ENCODE measurements around the gene NRG3. TPM values are rescaled to one million over a fixed set of nuclear protein-coding genes. Genes with fewer than 3 reads are reported as not detected.

The NRG3 gene
- total RNA-seq, 1 experiment from 2014 or later, result not detected

DNA sequence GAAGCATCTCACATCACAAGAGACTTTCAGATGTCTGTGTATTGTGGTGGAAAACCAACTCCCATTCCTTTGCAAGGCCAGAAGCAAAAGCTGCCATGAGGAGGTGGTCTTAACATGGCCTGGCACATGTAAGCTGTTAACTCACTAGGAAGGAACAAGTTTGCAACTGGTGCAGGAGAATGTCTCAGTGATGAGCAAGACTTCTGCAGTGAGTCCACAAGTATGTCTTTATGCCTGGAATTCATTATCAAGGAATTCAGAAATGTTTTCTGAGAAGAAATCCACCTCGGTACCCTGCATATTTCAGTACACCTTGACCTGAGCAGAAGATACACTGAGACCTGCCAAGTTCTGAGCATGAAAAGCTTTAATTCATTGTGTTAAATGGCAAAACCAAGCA, 1033.1 kb downstream of the NRG3 start (continued):
- TF ChIP-seq EGR1 (IDR thresholded peaks at IDR 0.05; ENCODE audit: low read depth) (no peak), SRF (IDR thresholded peaks at IDR 0.05; ENCODE audit: low read depth) (no peak)

DNA sequence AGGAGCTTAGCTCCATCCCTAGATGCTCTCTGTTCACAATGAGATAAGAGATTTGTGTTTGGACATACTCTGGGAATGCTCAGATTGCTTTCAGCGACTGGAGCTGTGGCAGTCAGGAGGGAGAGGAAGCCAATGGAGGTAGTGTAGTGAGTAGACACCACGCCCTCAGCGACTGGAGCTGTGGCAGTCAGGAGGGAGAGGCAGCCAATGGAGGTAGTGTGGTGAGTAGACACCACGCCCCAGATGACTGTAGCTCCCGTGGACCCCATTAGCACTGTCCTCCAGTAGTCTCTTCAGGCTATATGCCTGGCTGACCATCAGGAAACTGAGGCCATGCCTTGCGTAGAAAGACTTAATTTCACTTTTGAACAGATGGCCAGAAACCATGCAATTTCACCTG, 1033.8 kb downstream of the NRG3 start:
- Histone ChIP-seq H3K79me2 (ENCODE audit: insufficient read depth, low read length) (no peaks in the 10 kb centered on the region), H3K4me3 (replicated peaks in 1 of 2; ENCODE audit: low read depth in 1 of 2, low read length in 2 of 2) (no peak overlapping the region), H3K36me3 (ENCODE audit: control insufficient read depth in 1 of 2, insufficient read depth in 2 of 2, low read length in 2 of 2) (no peaks in the 10 kb centered on the region), H3K9ac (ENCODE audit: low read length) (no peak overlapping the region), H3K27ac (ENCODE audit: low read depth, low read length) (no peak overlapping the region), H4K20me1 (ENCODE audit: insufficient read depth) (no peaks in the 10 kb centered on the region), H3K4me2 (ENCODE audit: low read length) (no peak overlapping the region), H3K27me3 (ENCODE audit: insufficient read depth, low read length) (no peaks in the 10 kb centered on the region), H3K4me1 (ENCODE audit: control insufficient read depth in 1 of 2, insufficient read depth in 2 of 2, low read length in 2 of 2) (no peaks in the 10 kb centered on the region), H2AFZ (ENCODE audit: low read depth, low read length, poor library complexity, severe bottlenecking) (no peak overlapping the region), H3K9me3 (ENCODE audit: control insufficient read depth in 1 of 2, insufficient read depth in 1 of 2, low read depth in 1 of 2, low read length in 2 of 2) (peaks cover 7 to 31% of the 10 kb centered on the region in 2 experiments; a peak in 3 of 4 replicates), H3K9me2 (ENCODE audit: insufficient read depth) (no peaks in the 10 kb centered on the region)
- RAD21 ChIA-PET (ENCODE audit: low non-redundant PET in 1 of 2, low total read pairs in 2 of 2, uncharacterized antibody in 2 of 2, unreplicated experiment in 2 of 2), result no interaction called here
- ATAC-seq (no peak), DNase-seq (ENCODE audit: low read depth, low spot score) (no peak)
- POLR2A ChIA-PET, result no interaction called here
- no TSS peak for BruUV-seq (replicated peaks)
- CTCF ChIA-PET, result no interaction called here
- intact Hi-C loops (cut with micrococcal nuclease), result no loop called here
- TF ChIP-seq EZH2 (IDR thresholded peaks at IDR 0.05) (no peak), POLR2A (IDR thresholded peaks at IDR 0.05; ENCODE audit: borderline replicate concordance, extremely low read depth, insufficient read depth, insufficient read length) (no peak)

DNA sequence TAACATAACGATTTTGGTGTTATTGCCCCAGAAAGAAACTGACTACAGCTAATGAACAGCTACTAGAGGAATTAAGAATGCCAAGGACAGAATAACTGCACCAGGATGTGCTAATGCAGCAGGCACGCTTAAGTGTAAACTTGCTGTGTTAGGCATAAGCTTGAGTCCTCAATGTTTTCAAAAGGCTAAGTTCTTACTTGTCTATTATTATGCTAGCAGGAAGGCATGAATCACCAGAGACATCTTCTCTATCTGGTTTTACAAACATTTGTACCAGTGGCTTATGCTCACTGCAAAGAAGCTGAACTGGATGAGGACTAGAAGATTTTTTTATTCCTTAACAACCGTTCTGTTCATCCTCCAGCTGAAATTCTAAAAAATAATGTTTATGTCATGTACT, 1035.3 kb downstream of the NRG3 start:
- ATAC-seq, result no peak
- DNase-seq (ENCODE audit: low read depth, low spot score), result no peak
- TF ChIP-seq CTCF (IDR thresholded peaks at IDR 0.05 in 2 of 3, conservative IDR thresholded peaks at IDR 0.05 in 1 of 3; ENCODE audit: borderline replicate concordance in 1 of 3, insufficient read depth in 1 of 3, low read depth in 2 of 3, low read length in 2 of 3) (no peak), EZH2 (IDR thresholded peaks at IDR 0.05) (no peak), POLR2AphosphoS5 (IDR thresholded peaks at IDR 0.05; ENCODE audit: low read depth, low read length) (no peak), ZNF274 (IDR thresholded peaks at IDR 0.05; ENCODE audit: low read depth, low read length) (no peak), YY1 (IDR thresholded peaks at IDR 0.05; ENCODE audit: extremely low read depth, insufficient replicate concordance, low read depth, low read length) (no peak), FOSL1 (IDR thresholded peaks at IDR 0.05; ENCODE audit: low read depth) (no peak), CBX3 (IDR thresholded peaks at IDR 0.05; ENCODE audit: low read depth) (no peak), RAD21 (IDR thresholded peaks at IDR 0.05; ENCODE audit: low read depth) (no peak), ELF1 (IDR thresholded peaks at IDR 0.05; ENCODE audit: borderline replicate concordance, low read depth) (no peak), ATF3 (IDR thresholded peaks at IDR 0.05) (no peak), TCF7L2 (IDR thresholded peaks at IDR 0.05; ENCODE audit: borderline replicate concordance, extremely low read depth, insufficient read depth, insufficient read length) (no peak), REST (IDR thresholded peaks at IDR 0.05; ENCODE audit: low read depth) (no peak)

More for the DNA sequence above, 1035.3 kb downstream of the NRG3 start:
- no peaks in the 10 kb centered on the region for H4K20me1 ChIP-seq (ENCODE audit: insufficient read depth)
- no peak overlapping the region for H3K4me3 ChIP-seq (replicated peaks in 1 of 2; ENCODE audit: low read depth in 1 of 2, low read length in 2 of 2)
- POLR2A ChIA-PET, result no interaction called here
- no peaks in the 10 kb centered on the region for H3K79me2 ChIP-seq (ENCODE audit: insufficient read depth, low read length)
- H3K4me2 ChIP-seq (ENCODE audit: low read length), result no peak overlapping the region
- RAD21 ChIA-PET (ENCODE audit: low non-redundant PET in 1 of 2, low total read pairs in 2 of 2, uncharacterized antibody in 2 of 2, unreplicated experiment in 2 of 2), result no interaction called here
- H3K4me1 ChIP-seq (ENCODE audit: control insufficient read depth in 1 of 2, insufficient read depth in 2 of 2, low read length in 2 of 2), result no peaks in the 10 kb centered on the region
- H3K36me3 ChIP-seq (ENCODE audit: control insufficient read depth in 1 of 2, insufficient read depth in 2 of 2, low read length in 2 of 2), result no peaks in the 10 kb centered on the region
- intact Hi-C loops (cut with micrococcal nuclease), result no loop called here
- BruUV-seq (replicated peaks), result no TSS peak
- peaks cover 10 to 38% of the 10 kb centered on the region in 2 experiments; a peak in 3 of 4 replicates for H3K9me3 ChIP-seq (ENCODE audit: control insufficient read depth in 1 of 2, insufficient read depth in 1 of 2, low read depth in 1 of 2, low read length in 2 of 2)
- CTCF ChIA-PET, result no interaction called here
- no peak overlapping the region for H3K9ac ChIP-seq (ENCODE audit: low read length)
- no peak overlapping the region for H3K27ac ChIP-seq (ENCODE audit: low read depth, low read length)
- no peaks in the 10 kb centered on the region for H3K27me3 ChIP-seq (ENCODE audit: insufficient read depth, low read length)
- no peak overlapping the region for H2AFZ ChIP-seq (ENCODE audit: low read depth, low read length, poor library complexity, severe bottlenecking)
- H3K9me2 ChIP-seq (ENCODE audit: insufficient read depth), result no peaks in the 10 kb centered on the region
